Liver (tissue), 9 donors: ENCODE measurements around the gene CLMN. TPM values are rescaled to one million over a fixed set of nuclear protein-coding genes. Genes with fewer than 3 reads are reported as not detected.

Source experiments
- DNase-seq: peaks from one replicate; pipeline ENCODE4 v3.0.0-alpha.2; 2017; ENCODE audit warnings: low spot score
- H3K27ac ChIP-seq, 2 donors: one replicate each; pipeline ENCODE4 v1.7.0; 2013; ENCODE audit warnings: inconsistent platforms in 2 of 2, low read length in 2 of 2, control low read depth in 1 of 2, low read depth in 1 of 2, mild to moderate bottlenecking in 1 of 2
- H3K27me3 ChIP-seq, 4 donors: one replicate each; pipeline versions ENCODE4 v1.6.1 to v1.7.0; 2013; ENCODE audit warnings: low read length in 3 of 4, inconsistent platforms in 1 of 4, mild to moderate bottlenecking in 1 of 4, moderate library complexity in 1 of 4; ENCODE audit not compliant: control insufficient read depth in 4 of 4, insufficient read depth in 4 of 4
- H3K36me3 ChIP-seq, 4 donors: one replicate each; pipeline versions ENCODE4 v1.6.1 to v1.7.0; 2013; ENCODE audit warnings: low read length in 3 of 4, mild to moderate bottlenecking in 3 of 4, low read depth in 1 of 4, moderate library complexity in 1 of 4; ENCODE audit not compliant: control insufficient read depth in 4 of 4, insufficient read depth in 3 of 4
- H3K4me1 ChIP-seq, 4 donors: one replicate each; pipeline versions ENCODE4 v1.6.1 to v1.7.0; 2013; ENCODE audit warnings: low read length in 3 of 4, mild to moderate bottlenecking in 3 of 4, moderate library complexity in 1 of 4; ENCODE audit not compliant: control insufficient read depth in 4 of 4, insufficient read depth in 4 of 4
- H3K4me3 ChIP-seq, 3 donors: one replicate each; pipeline versions ENCODE4 v1.6.1 to v1.7.0; 2013; ENCODE audit warnings: low read length in 3 of 3, control low read depth in 1 of 3, low read depth in 1 of 3, mild to moderate bottlenecking in 1 of 3
- H3K9ac ChIP-seq, 2 donors: one replicate each; pipeline ENCODE4 v1.7.0; 2013; ENCODE audit warnings: low read length in 2 of 2, mild to moderate bottlenecking in 2 of 2, moderate library complexity in 2 of 2, control low read depth in 1 of 2, low read depth in 1 of 2
- H3K9me3 ChIP-seq, 4 donors: one replicate each; pipeline versions ENCODE4 v1.6.1 to v1.7.0; 2013; ENCODE audit warnings: low read length in 3 of 4; ENCODE audit not compliant: control insufficient read depth in 4 of 4
- ATF3 ChIP-seq: IDR thresholded peaks from 2 replicates; pipeline ENCODE4 v1.6.1; 2016; ENCODE audit warnings: antibody characterized with exemption
- CTCF ChIP-seq: fragments of 150-350 bp; IDR thresholded peaks from 2 replicates; pipeline ENCODE4 v1.5.1; 2017; ENCODE audit warnings: improper control_type of control experiment, low read depth, low read length; ENCODE audit not compliant: missing input control
- EGR1 ChIP-seq, 2 donors: IDR thresholded peaks; 2 replicates each; pipeline ENCODE4 v1.6.1; 2016 to 2018; ENCODE audit warnings: antibody characterized with exemption in 2 of 2, low read depth in 2 of 2
- FOXA1 ChIP-seq: IDR thresholded peaks from 2 replicates; pipeline ENCODE4 v1.6.1; 2016; ENCODE audit warnings: antibody characterized with exemption
- FOXA2 ChIP-seq: IDR thresholded peaks from 2 replicates; pipeline ENCODE4 v1.6.1; 2016; ENCODE audit warnings: antibody characterized with exemption
- GABPA ChIP-seq, 2 donors: IDR thresholded peaks in 1 of 2; conservative IDR thresholded peaks in 1 of 2; 2 replicates each; pipeline ENCODE4 v1.6.1; 2016; ENCODE audit warnings: antibody characterized with exemption in 2 of 2, mild to moderate bottlenecking in 1 of 2, moderate library complexity in 1 of 2
- HNF4A ChIP-seq, 2 donors: conservative IDR thresholded peaks; 2 replicates each; pipeline ENCODE4 v1.6.1; 2016; ENCODE audit warnings: antibody characterized with exemption in 2 of 2, mild to moderate bottlenecking in 2 of 2
- HNF4G ChIP-seq: IDR thresholded peaks from 2 replicates; pipeline ENCODE4 v1.6.1; 2016; ENCODE audit warnings: antibody characterized with exemption
- JUND ChIP-seq, 2 donors: IDR thresholded peaks; 2 replicates each; pipeline ENCODE4 v1.6.1; 2016; ENCODE audit warnings: antibody characterized with exemption in 2 of 2
- MAX ChIP-seq: IDR thresholded peaks from 2 replicates; pipeline ENCODE4 v1.6.1; 2016; ENCODE audit warnings: antibody characterized with exemption
- NR2F2 ChIP-seq: IDR thresholded peaks from 2 replicates; pipeline ENCODE4 v1.6.1; 2016; ENCODE audit warnings: antibody characterized with exemption
- RAD21 ChIP-seq, 2 donors: IDR thresholded peaks; 2 replicates each; pipeline ENCODE4 v1.6.1; 2016; ENCODE audit warnings: antibody characterized with exemption in 2 of 2, mild to moderate bottlenecking in 2 of 2
- REST ChIP-seq: IDR thresholded peaks from 2 replicates; pipeline ENCODE4 v1.6.1; 2016; ENCODE audit warnings: antibody characterized with exemption, mild to moderate bottlenecking
- SP1 ChIP-seq: IDR thresholded peaks from 2 replicates; pipeline ENCODE4 v1.6.1; 2018; ENCODE audit warnings: antibody characterized with exemption, mild to moderate bottlenecking
- YY1 ChIP-seq: IDR thresholded peaks from 2 replicates; pipeline ENCODE4 v1.6.1; 2016; ENCODE audit warnings: antibody characterized with exemption, mild to moderate bottlenecking
- ZBTB33 ChIP-seq: IDR thresholded peaks from 2 replicates; pipeline ENCODE4 v1.6.1; 2016; ENCODE audit warnings: antibody characterized with exemption
- WGBS: extraction: QIAGEN DNeasy Blood & Tissue Kit; methylation state at CpG from one replicate; pipeline ENCODE4 v1.1.7; 2013; 5-methylcytosine and 5-hydroxymethylcytosine counted together
- polyA plus RNA-seq, 2 donors: library from polyadenylated mRNA; stranded (reverse) in 1 of 2; unstranded in 1 of 2; fragments of 200-250 nt in 1 of 2; fragments of >200 nt in 1 of 2; fragmentation: Nextera tagmentation in 1 of 2; extraction: Ambion mirVana in 1 of 2; gene quantifications; one replicate each; pipeline versions ENCODE4 v1.2.1 to v1.2.3, GENCODE V29; 2013 to 2015
- total RNA-seq, 2 donors: library from RNA; depleted of rRNA; stranded (reverse); fragments of >200 nt; gene quantifications; one replicate each; pipeline ENCODE4 v1.2.3, GENCODE V29; 2014
- donor health status: healthy.
- donor health status: healthy.
- donor health status: healthy.
- donor health status: healthy.
- donor health status: healthy.

CLMN gene
- total and polyA plus RNA-seq, 4 donors = 6.0 to 41.1 (median 24.1) TPM

- no peak for DNase-seq
- Histone ChIP-seq H3K4me3 (no peak overlapping the region), H3K9ac (no peak overlapping the region), H3K27me3 (no peaks in the 10 kb centered on the region), H3K9me3 (no peaks in the 10 kb centered on the region), H3K4me1 (peaks cover 4 to 12% (median 6%) of the 10 kb centered on the region in 4 donors), H3K27ac (no peak overlapping the region), H3K36me3 (no peaks in the 10 kb centered on the region)
- 93% methylated on average over 2 of the region's 2 CpGs for WGBS
- TF ChIP-seq MAX = no peak
- no peak for TF ChIP-seq RAD21 (IDR thresholded peaks at IDR 0.05)
- TF ChIP-seq SP1 = no peak
- TF ChIP-seq YY1 = no peak
- no peak for TF ChIP-seq EGR1 (IDR thresholded peaks at IDR 0.05; ENCODE audit: low read depth in 2 of 2)
- no peak for TF ChIP-seq REST
Observed at GRCh38 chr14:95269493-95269892, 50.2 kb downstream of the CLMN start.

- DNase-seq = no peak
- H3K27me3 ChIP-seq = no peaks in the 10 kb centered on the region
- H3K9me3 ChIP-seq = no peaks in the 10 kb centered on the region
- H3K4me3 ChIP-seq = no peak overlapping the region
- no peaks in the 10 kb centered on the region for H3K36me3 ChIP-seq
- no peak overlapping the region for H3K9ac ChIP-seq
- H3K4me1 ChIP-seq = peaks cover 4 to 13% (median 6%) of the 10 kb centered on the region in 4 donors
- no peak for TF ChIP-seq ZBTB33
- no peak for TF ChIP-seq YY1
- TF ChIP-seq GABPA (IDR thresholded peaks at IDR 0.05 in 1 of 2, conservative IDR thresholded peaks at IDR 0.05 in 1 of 2) = no peak
- TF ChIP-seq HNF4G = no peak
- TF ChIP-seq JUND (IDR thresholded peaks at IDR 0.05) = no peak
- no peak for TF ChIP-seq FOXA1
- no peak for TF ChIP-seq SP1
- no peak for TF ChIP-seq NR2F2
- TF ChIP-seq RAD21 (IDR thresholded peaks at IDR 0.05) = no peak
- no peak overlapping the region for H3K27ac ChIP-seq
Observed at GRCh38 chr14:95268350-95268749, 51.4 kb downstream of the CLMN start.

- no peak overlapping the region for H3K4me3 ChIP-seq
Observed at GRCh38 chr14:95267306-95267705, 52.4 kb downstream of the CLMN start.

More at GRCh38 chr14:95267306-95267705, 52.4 kb downstream of the CLMN start:
- Histone ChIP-seq H3K36me3 (no peaks in the 10 kb centered on the region), H3K4me1 (peaks cover 5 to 23% (median 11%) of the 10 kb centered on the region in 4 donors), H3K27ac (peak overlapping the region in 1 of 2 donors; percentile 16), H3K9ac (no peak overlapping the region), H3K27me3 (no peaks in the 10 kb centered on the region), H3K9me3 (no peaks in the 10 kb centered on the region)
- DNase-seq = no peak
- no peak for TF ChIP-seq YY1
- no peak for TF ChIP-seq CTCF
- no peak for TF ChIP-seq JUND (IDR thresholded peaks at IDR 0.05)
- no peak for TF ChIP-seq ATF3
- no peak for TF ChIP-seq HNF4A (conservative IDR thresholded peaks at IDR 0.05)
- no peak for TF ChIP-seq NR2F2
- no peak for TF ChIP-seq FOXA2
- WGBS = 74% methylated on average over 4 of the region's 4 CpGs
